Measurements from ENCODE around the gene BLM.

Gene BLM

DNA sequence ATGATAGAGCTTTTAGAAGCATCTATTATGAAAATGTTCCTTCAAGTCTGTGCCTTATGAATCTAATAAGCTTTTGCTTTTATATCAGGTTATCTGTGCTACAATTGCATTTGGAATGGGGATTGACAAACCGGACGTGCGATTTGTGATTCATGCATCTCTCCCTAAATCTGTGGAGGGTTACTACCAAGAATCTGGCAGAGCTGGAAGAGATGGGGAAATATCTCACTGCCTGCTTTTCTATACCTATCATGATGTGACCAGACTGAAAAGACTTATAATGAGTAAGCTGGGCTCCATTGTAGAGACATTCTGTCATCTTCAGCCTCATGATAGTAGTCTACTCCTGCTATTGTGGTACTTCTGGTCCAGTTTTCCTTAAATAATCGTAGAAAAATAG is 73.4 kb downstream of the BLM start:
- FAIRE-seq: no peak

DNA sequence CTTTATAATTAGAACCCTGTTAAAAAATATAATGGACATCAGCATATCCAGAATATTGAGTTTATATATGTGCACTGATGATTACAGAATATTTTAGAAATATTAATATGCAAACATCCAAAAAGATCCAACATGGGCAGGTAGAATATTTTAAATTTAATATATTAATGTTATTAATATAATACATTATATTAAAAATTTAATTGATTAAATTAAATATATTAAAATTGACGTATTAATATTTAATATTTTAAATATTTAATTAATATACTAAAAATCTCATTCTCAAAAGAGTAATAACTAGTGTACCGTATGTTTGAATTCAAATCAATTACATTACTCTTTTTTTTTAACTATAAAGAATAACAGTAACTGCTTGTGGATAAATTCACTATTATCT is 77.4 kb downstream of the BLM start:
- FAIRE-seq: peak; percentile 72

DNA sequence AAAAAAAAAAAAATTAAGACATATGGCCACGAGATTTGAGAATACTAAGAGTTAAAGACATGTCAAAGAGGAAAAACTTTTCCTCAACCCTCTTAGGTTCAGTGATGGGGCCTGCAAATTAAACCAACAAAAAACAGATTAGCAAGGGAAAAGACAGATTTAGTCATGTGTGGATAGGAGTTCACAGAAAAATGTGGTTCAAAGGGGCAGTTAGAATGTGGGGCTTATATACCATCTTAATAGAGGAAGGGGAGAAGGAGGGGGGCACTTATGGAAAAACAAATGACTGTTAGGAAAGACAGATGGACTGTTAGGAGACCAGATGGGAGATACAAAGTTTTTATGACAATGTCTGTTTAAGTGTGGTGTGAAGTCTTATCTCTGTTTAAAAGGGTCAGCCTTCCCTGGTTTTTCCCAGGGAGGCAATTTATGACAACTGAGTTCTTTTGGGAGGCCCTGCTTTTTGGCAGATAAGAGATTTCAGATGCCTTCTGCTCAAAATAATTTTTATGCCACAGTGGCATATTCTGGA is 82.6 kb downstream of the BLM start:
- no peak for FAIRE-seq

DNA sequence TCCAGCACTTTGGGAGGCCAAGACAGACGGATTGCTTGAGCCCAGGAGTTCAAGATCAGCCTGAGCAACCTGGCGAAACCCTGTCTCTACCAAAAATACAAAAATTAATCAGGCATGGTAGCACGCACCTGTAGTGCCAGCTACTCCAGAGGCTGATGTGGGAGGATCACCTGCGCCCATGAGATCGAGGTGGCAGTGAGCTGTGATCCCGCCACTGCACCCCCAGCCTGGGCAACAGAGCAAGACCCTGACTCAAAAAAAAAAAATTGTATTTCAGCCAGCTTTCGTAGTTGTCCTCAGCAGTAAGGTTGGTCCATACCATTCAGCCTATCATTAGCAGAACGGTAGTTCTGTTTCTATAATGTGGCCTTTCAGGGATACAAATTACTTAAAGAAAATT is 84.7 kb downstream of the BLM start:
- no peak for FAIRE-seq

DNA sequence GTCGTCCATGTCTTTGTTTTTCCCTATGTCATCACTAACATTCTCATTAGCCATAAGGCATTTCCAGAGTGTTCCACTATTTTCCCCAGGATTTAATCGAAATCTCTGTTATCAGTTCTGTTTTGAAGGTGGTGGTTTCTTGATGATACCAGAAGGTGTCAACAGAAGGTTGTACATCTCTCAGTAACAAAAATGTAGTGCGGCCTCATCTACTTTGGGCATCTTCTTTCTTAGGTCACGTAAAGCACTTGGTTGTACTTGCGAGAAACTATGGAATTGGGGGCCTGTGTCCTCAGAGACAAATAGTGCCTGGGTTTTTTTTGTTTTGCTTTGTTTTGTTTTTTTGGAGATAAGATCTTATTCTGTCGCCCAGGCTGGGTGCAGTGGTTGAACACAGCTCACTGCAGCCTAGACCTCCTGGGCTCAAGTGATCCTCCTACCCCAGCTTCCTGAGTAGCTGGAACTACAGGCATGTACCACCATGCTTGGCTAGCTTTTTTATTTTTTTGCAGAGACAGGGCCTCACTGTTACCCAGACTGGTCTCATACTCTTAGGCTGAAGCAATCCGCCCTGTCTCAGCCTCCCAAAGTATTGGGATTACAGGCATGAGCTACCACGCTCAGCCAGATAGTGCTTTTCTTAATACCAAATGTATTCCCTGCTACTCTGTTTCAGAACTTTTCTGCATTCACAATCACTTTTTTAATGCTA is 90.1 kb downstream of the BLM start:
- FAIRE-seq: no peak

DNA sequence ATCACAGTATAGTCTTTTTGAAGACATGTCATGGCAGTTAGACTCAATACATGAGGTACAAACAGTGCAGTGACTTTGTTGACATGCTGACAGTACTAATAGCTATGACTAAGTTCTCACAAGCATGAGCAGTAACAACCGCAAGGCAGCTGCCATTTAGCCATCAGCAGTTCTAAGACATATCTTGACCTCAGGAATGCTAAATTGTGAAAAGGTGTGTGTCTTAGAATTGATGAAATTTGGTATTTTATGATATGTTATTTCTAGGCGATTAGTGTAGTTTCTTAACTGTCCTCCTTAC is 90.6 kb downstream of the BLM start:
- FAIRE-seq: no peak

DNA sequence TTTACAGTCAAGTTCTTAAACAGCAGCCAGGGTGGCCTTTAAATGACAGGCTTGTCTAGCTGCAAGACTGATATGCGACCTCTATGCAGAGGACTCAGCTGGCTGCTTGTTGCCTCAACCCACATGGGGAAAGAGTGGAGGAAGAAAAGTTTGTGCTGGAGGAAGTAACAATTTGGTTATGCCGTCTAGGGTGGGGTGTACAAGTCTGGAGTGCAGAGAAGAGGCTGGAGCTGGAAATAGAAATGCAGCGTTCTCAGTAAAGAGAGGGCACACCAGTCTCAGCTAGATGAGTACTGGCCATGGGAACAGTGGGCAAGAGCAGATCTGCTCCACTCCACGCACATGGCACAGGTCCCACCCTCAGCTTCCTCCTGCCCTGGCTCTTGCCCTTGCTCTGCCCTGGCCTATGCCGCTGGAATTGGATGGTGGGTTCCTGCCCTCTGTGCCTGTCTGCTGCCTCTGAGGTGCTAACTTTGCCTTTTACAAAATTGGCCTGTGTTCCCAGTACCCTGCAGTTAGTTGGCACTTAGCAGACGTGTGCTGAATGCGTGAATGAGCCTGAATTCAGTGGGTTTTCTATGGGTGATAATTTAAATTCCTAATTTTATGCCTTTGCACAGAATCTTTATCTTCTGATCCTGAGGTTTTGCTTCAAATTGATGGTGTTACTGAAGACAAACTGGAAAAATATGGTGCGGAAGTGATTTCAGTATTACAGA is 91.5 kb downstream of the BLM start:
- no peak for FAIRE-seq

DNA sequence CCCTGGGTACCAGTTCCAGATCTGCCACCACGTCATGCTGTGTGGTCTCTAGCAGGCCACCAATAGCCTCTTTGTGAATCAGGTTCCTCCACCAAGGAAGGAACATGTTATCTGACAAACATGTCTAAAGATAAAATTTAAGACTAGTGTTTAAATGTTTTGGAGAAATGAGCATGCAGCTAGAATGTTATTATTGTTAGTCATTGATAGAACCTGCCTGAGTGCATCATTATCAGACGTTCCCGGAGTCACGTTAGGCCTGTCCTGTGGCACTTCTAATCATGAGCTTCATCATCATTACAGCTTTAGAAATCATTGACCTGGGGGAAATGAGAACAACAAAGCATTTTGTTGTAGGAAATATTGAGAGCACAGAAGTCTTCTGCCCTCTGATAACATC is 92.4 kb downstream of the BLM start:
- FAIRE-seq: no peak

DNA sequence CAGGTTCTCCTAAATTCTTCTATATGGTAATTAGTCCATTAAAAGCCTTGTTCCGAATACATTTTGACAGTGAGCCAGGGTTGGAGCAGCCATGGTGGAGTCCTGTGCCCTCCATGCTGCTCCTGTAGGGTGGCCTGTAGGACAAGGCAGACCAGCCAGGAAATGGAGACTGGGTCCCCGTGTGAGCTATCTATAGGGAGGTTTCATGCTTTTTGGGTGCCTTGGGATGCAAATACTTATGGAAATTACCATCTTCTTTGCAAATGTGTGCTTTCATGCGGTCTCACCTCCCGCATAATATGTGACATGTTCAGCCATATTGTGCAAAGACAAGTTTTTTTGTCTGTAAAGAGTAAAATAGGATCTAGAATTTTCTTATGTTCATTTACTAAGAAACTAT is 93.2 kb downstream of the BLM start:
- no peak for FAIRE-seq

DNA sequence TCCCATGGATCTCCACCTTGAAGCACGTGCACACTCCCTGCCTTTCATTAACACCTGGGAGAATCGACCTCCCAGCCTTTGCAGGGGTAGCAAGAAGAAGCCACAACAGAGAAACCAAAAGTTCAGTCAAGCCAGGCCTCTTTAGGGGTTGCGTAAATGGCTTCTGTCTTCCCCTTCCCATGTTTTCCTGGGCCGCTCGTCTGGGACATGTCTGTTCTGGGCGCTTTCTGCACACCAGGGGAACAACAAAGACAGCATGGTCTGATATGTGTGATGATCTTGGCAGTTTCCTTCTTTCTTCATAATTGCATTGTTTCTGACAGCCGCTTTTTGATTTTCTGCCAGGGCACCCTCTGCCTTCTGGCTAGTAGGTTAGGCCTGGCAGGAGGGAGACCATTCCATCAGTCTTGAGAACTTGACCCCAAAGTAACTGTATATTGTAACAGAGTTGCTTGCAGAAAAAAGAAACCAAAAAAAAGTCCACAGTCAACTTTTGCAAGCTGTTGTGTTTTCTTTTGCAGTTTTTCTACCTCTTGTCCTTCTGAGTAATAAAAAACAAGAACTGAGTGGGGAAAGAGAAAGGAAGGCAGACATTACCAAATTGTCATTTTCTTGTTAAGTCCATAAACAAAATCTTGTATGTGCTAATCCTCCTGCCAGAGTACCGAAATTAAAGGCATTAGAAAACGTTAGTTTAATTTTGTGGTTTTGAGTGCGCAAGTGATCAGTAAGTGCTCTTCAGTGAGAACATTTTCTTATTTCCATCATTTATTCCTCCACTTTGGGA is 95.2 kb downstream of the BLM start:
- no peak for FAIRE-seq

DNA sequence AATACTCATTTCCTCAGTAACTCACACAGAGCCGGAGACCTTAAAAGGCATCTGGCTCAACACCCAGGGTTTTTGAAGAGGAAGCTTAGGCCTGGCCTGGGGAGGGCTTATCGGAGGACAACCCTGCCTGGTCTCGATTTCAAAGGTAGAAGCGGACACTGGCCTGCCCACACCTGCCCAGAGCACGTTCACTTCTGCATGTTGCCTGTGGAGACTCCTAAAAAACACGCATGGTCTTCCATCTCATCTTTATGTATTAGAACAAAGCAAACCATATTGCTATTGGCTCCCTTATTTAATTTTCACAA is 95.8 kb downstream of the BLM start:
- no peak for FAIRE-seq

DNA sequence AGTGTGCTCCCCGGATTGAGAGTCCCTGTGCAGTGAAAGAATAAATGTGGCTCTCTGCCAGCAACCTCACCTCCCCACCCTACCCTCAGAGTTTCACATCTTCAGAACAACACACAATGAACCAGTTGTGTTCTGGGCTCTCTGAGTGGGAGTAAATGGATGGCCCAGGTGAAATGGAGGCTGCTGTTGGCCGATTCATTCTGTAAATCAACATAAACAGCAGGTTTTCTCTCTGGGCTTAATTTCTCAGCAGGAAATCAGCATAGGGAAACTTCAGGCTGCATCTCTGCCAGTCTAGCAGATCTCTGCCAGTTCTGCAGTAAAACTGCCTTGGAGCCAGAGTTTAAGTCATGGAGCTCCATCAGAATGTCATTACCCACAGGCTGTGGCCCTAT is 96.6 kb downstream of the BLM start:
- no peak for FAIRE-seq

DNA sequence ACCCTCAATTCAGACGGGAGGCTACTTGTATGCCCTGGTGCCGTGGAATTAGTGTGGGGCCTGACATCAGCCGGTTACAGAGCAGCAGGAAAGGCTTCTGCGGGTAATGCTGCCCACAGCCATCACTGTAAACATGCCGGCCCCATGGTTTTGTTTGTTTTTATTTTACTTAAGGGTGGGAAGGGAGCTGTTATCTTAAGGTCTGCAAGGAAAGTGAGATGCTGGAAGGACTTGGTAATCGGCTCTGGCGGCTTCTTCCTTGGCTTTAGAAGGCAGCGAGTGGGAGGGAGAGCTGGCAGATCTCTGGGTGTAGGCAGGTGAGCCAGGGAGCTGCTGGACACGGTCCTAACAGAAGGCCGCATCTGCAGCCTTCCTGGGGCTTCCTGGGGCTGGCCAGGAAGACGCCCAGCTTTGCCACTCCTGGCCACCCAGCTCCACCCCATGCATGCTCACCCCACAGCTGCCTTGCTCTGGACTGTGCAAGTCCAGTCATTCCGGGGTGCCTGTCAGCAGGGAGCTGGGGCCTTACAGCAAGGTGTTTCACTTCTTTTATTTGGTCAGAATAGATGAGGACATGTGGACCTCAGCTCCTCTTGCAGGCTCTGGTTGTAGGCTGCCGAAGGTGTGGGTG is 97.2 kb downstream of the BLM start:
- no peak for FAIRE-seq

DNA sequence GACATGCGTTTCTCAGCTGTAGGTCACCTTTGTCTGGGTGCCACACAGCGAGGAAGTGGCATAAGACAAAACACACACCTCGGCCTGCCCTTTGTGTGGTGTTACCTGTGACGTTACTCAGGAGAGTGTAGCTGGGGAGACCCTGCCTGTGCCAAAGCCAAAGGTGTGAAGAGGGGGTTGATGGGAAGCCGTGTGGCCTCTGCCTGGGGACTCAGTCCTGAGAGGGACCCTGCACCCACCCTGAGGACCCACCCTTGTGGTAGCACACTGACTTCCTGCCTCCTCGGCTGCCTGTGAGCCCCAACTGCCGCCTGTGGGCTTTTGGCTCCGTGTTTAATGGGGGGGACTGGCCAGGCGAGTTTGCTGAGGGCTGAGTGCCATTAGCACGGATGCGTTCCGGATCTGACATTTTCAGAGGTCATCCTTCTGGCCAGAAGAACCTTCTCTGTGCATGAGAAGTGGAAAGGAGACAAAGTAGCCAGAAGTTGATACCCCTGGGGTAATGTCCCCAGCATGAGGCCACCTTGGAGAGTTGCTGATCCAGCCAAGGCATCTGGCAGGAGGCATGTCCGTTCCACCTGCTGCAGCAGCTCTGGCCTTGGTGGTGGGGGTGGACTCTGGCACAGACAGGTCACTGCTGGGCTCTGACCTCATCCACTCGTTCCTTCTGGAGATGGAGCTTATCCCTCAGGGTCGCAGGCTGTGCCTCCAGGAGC is 99.4 kb downstream of the BLM start:
- no peak for FAIRE-seq

DNA sequence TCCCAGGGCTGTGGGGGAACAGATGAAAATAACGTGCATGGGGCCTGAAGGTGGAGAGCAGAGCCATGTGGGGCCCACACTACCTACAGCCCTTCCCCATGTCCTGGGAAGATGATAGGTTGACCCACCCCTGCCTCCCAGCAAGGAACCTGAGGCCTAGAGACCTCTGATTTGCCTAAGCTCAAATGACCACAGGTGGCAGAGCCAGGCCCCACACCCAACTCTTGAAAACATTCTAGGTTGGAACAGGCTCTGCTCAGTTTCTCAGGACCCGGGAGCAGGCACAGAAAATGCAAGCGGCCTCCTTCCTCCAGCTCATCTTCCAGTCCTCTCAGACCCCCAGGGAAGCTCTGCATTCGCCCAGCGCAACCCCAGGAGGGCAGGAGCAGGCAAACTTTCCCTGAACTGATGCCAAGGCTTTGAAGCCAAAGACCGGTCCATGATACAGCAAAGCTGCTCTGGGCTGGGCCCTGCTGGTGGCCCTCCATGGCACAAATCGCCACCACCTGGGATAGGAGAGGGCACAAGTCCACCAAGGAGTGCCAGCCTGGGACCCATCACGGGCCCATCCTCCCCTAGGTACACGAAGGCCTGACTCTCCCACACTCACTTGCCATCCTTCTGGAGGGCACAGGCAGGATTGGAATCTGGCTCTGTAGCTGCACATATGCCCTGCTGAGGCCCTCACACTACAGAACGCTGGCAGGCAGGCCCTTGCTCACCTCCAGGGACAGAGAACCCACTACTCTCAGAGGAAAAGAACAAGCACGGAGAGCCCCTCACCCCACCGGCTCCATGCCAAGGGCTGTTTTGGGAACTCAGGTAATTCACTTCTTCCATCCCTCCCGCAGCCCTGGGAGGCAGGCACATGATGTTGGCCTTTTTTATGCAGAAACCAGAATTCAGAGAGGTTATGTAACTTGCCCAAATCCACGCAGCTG is 100.2 kb downstream of the BLM start:
- FAIRE-seq: no peak

DNA sequence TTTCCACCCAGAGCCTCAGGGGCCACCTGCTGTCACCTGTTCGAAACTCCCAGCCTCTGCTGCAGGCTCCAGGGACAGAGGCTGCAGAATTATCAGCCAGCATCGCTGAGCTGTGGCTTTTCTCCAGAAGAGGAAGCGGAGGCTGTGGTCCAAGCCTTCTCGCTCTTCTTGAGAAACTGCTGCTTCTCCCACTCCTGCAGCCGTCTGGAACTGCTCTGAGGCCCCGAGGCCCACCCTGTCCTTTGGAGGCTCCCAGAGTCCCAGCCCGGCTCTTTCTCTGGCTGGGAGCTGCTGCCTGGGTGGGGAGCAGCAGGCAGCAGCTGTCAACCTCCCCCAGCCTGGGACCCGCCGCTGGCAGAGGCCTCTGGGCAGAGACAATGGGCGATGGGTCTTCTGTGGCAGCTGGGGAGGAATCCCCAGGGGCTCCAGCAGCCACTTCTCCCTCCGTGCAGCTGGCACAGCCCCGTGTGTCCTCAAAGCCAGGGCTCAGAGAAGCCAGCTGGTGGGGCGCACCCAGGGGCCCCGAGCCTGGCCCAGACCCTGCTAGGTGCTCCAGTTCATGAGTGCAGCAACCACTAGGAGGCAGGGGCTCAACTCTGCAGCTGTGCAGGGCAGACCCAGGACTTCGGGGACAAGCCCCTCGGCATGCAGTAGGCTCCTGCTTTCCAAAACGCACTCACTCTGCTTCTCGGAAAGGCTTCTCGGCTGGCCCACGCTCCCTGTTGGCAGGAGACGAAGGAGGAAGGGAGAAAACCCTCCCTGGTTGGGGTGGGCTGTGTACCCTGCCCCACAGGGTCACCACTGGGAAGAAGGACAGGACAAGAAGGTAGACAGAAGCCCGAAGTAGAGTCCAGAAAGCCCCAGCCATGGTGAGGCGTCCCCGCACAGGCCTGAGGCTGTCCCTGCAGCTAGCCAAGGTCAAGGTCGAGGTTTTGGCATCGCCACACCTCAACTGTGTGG is 101.4 kb downstream of the BLM start:
- no peak for FAIRE-seq

DNA sequence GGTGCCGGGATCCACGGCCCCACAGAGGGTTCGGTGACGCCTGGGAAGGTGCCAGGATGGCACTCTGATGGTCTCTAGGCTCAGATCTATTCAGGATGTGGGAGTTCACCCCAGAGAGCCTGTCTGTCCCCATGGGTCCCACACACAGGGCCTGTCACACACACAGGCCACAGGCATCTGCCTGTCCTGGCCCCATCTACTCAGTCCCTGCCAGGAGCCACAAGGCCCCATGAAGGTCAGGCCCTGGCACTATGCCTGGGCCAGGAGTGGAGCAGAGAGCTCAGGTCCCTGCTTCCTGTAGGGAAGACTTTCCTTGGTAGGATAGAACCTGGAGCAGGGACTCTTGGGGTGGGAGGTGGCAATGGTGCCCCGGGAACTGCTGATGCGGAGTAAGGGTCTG is 102.2 kb downstream of the BLM start:
- FAIRE-seq: no peak

DNA sequence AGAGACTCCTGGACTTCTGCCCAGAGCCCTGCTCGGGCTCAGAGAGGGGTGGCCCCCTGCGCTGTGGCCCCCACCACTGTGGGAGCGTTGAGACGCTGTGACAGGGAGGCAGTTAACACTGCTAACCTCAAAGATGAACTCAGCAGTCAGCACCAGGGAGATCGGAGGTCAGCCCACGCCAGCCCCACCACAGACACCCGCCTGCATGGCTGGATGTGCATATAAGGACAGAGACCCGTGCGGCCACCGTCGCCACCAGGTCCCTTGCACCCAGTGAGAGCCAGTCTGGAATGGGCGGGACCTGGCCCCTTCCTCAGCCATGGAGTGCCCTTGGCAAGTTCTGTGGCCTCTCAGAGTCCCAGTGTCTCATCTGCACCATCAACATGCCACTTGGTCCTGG is 102.7 kb downstream of the BLM start:
- FAIRE-seq: no peak

DNA sequence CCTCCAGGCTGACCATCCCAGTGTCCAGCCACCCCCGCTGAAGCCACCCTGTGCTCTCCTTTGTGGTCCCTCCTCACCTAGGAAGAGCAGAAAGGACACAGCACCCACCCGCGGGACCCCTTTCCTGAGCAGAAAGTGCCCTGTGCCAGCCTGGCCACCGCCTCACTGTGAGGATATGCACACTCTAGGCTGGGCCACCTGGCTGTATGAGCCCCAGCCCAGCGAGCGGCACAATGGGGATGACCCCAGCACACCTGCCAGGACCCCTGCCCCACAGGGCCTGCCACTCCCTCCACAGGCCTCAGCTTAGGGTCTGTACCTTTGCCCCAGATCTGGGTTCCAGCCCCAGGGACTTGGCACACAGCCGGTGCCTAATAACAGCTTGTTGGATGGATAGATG is 103.3 kb downstream of the BLM start:
- no peak for FAIRE-seq

DNA sequence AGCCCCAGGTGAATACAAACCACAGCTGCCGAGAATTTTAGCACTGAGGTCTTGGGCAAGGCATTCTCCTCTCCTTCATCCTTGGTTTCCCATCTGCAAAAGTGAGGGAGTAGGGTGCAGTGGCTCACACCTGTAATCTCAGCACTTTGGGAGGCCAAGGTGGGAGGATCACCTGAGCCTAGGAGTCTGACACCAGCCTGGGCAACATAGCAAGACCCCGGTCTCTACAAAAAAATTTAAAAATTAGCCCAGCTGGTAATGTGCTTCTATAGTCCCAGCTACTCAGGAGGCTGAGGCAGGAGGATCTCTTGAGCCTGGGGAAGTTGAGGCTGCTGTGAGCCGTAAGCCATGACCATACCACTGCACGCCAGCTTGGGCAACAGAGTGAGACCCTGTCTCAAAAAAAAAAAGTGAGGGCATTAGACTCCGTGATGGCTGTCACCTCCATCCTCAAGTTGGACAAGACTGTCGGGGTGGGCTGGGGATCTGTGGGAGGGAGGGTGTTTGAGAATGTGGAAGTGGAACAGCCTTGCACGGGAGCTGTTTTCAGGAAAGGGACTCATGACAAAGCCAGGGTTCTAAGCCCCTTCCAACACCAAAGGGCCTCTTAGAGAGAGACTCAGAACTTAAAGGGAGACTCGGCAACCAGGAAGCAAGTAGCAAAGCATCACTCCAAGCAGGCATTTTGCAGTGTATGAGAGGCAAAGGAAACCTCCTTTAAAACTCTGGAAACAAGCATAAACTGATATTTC is 105.2 kb downstream of the BLM start:
- FAIRE-seq: no peak

Data from colon (tissue), 2 donors.